ENCODE measurements around the gene SCARB1.
A peak's percentile ranks its signal among the peaks of the same experiment; 100 is the strongest.

Gene SCARB1

DNA sequence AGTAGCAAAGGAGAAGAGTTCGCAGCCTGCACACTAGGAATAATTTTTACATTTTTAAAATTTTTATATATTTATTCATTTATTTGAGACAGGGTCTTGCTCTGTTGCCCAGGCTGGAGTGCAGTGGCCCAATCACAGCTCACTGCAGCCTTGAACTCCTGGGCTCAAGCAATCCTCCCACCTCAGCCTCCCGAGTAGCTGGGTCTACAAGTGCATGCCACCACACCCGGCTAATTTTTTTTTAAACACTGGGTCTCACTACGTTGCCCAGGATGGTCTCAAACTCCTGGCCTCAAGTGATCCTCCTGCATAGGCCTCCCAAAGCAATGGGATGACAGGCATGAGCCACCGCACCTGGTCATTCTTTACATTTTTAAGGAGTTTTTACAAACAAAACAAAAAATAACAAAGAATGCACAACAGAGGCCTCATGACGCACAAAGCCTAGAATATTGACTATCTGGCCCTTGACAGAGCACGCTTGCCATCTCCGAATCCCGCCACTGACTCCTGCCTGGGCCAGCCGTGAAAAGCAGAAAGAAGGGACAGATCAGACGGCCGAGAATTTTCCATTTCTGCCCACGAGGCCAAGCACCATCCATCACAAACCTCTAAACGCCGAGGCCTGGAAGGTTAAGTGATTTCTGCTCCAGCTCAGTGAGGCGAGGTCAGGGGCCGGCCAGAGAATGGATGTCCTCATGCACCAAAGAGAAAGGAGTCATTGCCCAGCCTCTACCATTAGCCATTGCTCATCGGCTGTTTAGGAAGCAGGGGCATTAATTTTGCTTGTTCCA, 120.0 kb downstream of the SCARB1 start:
- DNase-seq: no peak
- in situ Hi-C loops (cut with MboI; ENCODE audit: low pct_unique_long_range_greater_than_20kb, low sequenced_read_pairs): no loop called here

DNA sequence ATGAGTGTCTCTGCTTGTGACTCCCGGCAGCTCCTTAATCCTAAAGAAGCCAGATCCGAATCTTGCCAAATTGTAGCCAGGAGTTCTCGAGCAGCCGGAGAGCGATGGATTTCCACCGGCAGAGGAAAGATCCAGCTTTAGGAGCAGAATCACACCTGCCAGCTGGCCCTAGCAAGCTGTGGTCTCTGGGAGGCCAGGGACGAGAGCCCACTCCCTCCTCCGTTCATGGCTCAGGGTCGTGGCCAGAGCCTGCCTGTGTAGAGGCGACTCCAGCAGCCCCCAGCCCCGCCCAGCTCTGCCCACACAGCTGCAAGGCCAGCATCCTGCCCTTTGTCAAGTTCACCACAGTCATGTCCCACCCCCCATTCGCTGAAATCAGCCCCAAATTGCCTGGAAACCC, 121.0 kb downstream of the SCARB1 start:
- in situ Hi-C loops (cut with MboI; ENCODE audit: low pct_unique_long_range_greater_than_20kb, low sequenced_read_pairs): no loop called here
- no peak for DNase-seq

DNA sequence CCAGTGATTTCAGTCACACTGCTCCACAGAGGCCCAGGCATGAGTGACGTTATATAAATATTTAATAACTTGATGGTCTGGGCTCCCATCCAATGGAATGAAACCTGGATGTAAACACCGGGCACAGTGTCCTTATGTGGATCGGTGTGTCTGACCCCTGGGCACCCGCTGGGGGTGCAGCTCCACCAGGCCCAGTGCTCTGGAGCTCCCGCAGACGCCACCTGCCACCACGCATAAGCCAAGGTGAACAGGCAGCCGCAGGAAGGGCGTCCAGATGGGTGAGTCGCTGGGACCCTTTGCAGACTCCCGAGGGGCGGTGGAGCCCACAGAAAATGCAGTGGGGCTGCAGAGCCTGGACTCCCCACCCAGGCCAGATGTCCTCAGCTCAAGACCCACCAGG, 121.6 kb downstream of the SCARB1 start:
- in situ Hi-C loops (cut with MboI; ENCODE audit: low pct_unique_long_range_greater_than_20kb, low sequenced_read_pairs): no loop called here
- DNase-seq: no peak

DNA sequence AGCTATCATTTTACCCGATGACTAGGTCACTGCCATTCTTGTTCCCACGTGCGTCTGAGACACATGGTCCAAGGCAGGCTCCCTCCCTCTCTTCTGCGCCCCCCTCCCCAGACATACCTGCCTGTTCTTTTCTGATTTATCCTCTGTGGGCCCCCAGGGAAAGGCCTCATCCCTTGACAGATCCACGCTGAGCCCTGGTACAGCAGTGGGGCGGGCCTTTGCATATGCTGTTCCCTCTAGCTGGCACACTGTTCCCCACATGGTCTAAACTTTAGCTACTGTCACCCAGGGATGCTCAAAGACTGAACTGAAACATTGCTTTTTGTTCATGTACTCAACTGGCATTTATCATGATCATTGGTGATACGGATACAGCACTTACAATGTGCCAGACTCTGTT, 122.5 kb downstream of the SCARB1 start:
- in situ Hi-C loops (cut with MboI; ENCODE audit: low pct_unique_long_range_greater_than_20kb, low sequenced_read_pairs): no loop called here
- DNase-seq: no peak

DNA sequence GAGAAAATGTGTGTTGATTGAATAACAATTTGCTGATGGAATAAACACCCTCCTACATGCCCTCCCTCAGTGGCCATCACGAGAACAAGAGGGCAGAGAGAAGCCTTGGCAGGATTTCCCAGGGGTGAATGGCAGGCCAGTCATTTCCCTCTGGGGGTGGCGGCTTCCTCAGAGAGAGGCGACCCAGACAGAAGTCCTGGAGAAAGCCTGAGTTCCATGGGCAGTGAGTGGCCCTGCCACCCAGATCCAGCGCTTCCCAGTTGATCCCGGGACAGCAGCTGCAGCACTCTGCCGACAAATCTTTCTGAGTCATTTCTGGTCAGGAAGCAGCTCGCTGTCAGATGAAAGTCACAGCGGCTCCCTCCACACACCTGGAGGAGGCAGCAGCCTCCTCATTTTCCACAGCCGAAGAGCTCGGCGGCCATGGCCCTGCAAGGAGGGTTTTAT, 123.0 kb downstream of the SCARB1 start:
- in situ Hi-C loops (cut with MboI; ENCODE audit: low pct_unique_long_range_greater_than_20kb, low sequenced_read_pairs): no loop called here
- no peak for DNase-seq

DNA sequence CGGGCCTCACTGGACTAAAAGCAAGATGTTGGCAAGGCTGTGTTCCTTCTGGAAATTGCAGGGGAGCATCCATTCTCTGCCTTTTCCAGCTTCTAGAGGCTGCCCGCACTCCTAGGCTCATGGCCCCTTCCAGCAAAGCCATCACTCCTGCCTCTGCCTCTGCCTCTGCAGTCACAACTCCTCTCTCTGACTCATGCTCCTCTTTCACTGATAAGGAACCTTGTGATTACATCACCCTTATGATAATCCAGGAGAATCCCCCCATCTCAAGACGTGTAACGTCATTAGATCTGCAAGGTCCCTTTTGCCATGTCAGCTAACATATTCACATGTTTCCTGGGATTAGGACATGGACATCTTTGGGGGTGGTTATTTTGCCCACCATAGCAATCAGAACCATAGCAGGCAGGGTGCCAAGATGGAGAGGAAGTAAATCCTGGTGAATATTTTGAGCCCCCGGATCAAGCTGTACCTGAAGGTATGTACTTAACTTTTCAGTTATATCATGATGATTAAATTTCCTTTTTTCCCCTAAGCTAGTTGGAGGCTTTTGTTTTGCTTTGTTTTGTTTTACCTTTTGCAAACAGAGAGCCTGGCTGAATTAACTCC, 123.6 kb downstream of the SCARB1 start:
- in situ Hi-C loops (cut with MboI; ENCODE audit: low pct_unique_long_range_greater_than_20kb, low sequenced_read_pairs): no loop called here

DNA sequence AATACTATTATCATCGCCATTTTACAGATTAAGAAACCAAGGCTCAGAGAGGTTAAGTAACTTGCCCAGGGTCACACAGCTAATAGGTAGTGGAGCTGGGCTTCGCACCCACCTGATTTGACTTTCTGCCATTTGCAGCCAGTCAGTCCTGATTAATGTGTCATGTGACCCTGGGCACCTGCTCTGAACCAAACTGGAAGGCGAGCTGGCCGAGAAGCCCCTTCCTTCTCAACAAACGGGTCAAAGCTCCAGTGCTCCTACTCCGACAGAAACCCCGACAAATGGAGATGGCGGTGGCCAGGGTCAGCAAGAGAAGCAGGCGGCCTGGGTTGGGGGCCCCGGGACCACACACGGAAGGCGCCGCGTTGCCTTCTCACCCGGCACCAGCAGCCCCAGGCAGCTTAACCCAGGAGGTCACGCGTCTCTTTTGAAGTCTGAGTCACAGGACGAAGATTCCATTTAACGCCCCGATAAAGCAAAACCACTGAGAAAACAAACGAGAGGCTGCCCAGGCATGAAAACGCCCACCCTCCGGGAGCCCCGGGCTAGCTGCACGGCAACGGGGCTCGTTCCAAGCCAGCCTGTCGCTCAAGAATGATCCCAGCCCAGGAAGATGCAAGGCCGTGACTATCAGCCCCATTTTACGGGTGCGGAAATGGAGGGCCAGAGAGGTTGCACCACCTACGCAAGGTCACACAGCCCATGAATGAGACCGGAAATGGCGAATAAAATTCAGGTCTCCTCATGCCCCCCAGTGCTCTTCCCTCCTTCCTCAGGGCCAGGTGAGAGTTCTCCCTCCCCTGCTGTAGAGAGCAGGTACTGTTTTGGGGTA, 124.8 kb downstream of the SCARB1 start:
- in situ Hi-C loops (cut with MboI; ENCODE audit: low pct_unique_long_range_greater_than_20kb, low sequenced_read_pairs): no loop called here
- DNase-seq: no peak

More for the DNA sequence above, 123.6 kb downstream of the SCARB1 start:
- no peak for DNase-seq

DNA sequence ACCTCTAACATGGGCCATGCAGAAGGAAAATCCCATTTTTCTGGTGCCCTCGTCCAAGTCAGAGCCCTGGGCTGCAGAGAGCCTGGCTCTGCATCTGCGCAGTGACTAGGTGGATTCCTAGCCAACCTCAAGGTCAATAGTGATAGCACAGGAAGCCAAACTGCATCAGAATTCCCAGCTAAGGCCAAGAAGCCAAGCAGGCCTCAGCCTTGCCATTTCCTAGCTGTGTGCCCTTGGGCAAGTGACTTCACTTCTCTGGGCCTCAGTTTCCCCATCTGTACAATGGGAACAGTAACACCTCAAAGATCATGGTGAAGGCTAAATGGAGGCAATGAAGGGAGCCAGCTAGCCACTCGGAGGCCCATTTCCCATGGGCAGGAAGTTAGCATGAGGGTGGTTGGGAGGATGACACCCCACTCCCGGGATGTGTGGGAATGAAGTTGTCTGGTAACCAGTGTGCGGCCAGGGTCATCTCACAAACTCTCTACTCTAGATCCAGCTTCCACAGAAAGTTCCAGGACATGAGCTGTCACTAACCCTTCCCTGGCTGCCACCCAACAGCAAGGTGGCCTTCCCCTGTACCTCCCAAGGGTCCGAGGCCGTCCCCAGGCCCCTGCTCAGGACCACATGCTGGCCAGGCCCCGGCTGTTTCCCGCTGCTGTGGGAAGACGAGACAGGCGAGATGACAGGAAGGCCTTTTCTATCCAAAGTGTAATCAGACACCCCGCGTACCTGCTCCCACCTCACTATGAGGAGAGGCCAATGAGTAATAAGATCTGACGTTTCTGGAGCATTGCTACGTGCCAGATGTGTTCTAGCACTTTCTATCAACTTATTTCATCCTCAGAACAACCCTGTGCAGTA, 125.7 kb downstream of the SCARB1 start:
- DNase-seq: no peak
- in situ Hi-C loops (cut with MboI; ENCODE audit: low pct_unique_long_range_greater_than_20kb, low sequenced_read_pairs): no loop called here

DNA sequence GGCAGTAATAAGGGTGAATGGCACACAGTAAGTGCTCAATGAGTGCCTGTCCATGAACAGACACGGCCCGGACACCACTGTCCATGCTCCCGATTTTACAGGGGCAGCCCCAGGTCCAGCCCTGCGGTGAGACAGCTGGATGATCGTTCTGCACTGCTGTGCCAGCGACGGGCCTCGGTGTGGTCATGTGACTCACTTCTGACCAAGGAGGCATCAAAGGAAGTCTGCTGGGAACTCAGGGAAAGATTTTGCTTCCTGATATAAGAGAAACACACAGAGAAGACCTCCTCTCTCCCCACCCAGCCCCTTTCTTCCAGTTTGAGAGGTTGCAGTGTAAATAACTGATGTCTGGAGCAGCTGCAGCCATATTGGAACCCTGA, 126.6 kb downstream of the SCARB1 start:
- DNase-seq: no peak
- in situ Hi-C loops (cut with MboI; ENCODE audit: low pct_unique_long_range_greater_than_20kb, low sequenced_read_pairs): no loop called here

DNA sequence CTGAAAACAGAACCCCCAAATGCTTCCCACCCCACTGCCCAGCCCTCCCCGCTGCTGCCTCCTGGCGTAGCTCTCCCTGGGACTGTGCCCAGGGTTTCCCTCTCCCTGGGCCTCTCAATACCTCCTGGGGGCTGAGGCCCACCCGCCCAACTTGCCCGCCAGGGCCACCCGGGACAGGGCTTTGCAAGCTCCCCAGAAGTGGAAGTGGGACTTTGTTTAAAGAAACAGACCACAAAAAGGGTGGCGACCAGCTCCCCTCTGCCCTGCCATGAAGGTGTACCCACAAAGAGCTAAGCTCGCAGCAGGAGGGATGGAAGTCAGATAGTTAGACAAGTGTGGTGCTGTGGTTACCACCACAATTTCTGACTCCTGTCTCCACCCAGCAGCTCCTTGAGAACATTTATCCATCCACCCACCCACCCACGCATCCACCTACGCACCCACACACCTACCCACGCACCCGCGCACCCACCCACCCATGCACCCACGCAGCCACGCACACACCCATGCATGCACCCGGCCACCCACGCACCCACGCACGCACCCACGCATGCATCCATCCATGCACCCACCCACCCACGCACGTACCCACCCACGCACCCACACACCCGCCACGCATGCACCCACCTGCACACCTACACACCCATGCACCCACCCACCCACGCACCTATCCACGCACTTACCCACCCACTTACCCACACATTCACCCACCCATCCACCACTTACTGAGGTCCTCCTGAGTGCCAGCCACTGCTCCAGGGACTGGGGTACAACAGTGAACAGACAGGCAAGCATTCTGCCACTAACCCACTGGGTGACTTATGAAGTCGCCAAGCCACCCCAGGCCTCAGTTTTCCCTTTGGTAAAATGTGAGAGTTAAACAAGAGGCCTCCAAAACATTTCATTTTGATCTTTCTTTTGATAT, 127.3 kb downstream of the SCARB1 start:
- no peak for DNase-seq
- in situ Hi-C loops (cut with MboI; ENCODE audit: low pct_unique_long_range_greater_than_20kb, low sequenced_read_pairs): no loop called here

DNA sequence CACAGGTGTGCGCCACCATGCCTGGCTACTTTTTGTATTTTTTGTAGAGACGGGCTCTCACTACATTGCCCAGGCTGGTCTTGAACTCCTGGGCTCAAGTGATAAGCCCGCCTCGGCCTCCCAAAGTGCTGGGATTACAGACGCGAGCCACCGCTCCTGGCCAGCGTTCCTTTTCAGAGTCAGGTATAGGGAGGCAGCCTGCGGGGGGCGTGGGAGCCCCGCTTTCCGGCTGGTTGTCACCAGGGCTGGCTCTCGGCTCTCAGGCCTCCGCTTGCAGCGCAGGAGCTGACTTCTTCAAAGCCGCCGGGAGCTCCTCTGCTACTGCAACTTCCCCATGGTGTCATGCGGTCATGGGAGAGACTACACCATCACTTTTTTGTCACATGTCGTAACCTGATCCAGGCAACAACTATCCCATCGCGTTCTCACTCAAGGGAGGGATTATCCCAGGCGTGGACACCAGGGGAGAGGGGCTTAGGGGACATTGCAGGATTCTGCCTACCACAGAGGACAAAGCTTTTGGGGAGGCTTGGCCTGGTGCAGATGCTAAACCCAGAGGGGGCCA, 129.4 kb downstream of the SCARB1 start:
- DNase-seq: peak; percentile 88
- in situ Hi-C loops (cut with MboI; ENCODE audit: low pct_unique_long_range_greater_than_20kb, low sequenced_read_pairs): no loop called here

DNA sequence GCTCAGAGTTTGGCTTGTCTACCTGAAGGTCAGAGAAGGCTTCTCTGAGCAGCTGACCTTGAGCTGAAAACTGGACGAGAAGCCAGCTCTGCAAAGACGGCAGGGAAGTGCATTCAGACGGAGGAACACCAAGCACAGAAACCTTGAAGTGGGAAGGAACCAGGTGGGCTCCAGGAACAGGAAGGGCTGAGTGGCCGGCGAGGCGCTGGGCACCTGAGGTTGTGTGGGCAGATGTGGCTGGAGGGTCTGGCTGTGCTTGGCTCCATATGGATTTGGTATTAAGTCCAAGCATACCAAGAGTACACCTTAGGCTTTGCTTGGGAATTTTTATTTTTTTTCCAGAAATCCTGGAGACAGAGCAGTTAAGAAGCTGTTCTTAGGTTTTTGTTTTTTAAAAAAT, 130.6 kb downstream of the SCARB1 start:
- in situ Hi-C loops (cut with MboI; ENCODE audit: low pct_unique_long_range_greater_than_20kb, low sequenced_read_pairs): no loop called here
- no peak for DNase-seq

DNA sequence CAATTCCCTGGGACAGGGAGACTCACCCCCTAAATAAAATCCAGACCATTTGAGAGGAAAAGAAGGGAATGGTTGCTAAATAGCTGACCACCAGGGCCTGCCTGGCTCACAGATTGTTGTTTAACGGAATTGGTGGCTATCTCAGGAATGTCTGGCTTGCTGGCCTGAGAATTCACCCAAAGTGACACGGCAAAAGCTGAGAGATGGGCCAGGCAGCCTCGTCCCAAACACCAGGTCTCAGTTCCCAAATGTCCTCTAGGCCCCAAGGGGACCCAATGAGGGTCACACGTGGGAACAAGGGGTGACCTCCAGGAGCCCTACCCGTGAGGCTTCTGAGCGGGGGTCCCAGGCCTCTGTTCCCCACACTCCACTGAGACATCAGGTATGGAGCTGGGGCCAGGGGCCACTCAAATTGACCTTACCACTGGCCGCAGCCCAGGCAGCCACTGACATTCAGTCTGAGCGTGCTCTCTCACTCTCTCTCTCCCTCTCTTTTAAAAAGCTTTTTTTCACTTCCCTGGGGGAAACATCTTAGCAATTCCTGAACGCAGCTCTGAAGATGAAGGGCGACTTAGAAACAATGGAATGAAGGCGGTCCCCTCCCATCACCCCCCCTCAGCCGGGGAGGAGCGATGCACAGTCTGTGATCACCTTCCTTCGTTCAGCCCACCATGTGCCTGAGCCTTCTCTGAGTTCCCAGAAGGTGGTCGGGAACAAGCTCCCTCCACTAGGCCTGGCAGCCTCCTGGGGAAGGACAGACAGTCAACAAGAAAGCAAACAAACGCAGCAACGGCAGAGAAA, 131.2 kb downstream of the SCARB1 start:
- in situ Hi-C loops (cut with MboI; ENCODE audit: low pct_unique_long_range_greater_than_20kb, low sequenced_read_pairs): no loop called here
- no peak for DNase-seq

DNA sequence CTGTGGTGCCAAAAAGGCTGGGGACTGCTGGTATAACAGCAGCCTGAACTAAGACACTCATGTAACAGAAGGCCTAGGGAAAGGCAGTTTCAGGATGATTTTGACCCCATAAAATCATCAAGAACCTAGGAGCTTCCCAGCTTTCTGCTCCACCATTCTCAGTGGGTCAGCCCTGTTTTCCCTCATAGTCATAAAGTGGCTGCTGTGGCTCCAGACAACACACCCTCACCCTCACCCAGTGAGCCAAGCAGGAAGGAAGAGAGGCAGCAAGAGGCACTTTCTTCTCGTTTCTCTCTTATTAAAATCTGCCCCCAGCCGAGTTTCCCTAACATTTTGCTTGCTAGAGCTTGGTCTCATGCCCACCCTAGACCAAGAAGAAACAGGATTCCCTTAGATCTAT, 131.8 kb downstream of the SCARB1 start:
- no peak for DNase-seq
- in situ Hi-C loops (cut with MboI; ENCODE audit: low pct_unique_long_range_greater_than_20kb, low sequenced_read_pairs): no loop called here

DNA sequence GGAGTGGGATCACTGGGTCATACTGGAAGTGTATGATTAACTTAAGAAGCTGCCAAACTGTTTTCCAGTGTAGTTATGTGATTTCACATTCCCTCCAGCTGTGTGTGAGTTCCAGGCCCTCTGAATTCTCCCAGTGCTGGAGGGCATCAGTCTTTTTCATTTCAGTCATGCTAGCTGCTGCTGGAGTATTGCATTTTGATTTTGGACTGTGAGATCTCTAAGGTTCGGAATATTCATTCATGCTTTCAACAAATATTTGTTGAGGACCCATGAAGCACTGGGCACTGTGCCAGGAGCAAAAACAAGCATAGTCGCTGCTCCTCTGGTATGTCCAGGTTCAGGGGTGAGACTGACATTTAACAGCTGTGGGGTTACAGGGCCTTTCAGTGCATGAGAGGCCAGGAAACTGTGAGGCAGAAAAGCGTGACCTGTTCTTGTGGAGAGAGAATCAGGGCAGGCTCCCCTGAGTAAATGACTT, 133.2 kb downstream of the SCARB1 start:
- in situ Hi-C loops (cut with MboI; ENCODE audit: low pct_unique_long_range_greater_than_20kb, low sequenced_read_pairs): no loop called here
- DNase-seq: no peak

DNA sequence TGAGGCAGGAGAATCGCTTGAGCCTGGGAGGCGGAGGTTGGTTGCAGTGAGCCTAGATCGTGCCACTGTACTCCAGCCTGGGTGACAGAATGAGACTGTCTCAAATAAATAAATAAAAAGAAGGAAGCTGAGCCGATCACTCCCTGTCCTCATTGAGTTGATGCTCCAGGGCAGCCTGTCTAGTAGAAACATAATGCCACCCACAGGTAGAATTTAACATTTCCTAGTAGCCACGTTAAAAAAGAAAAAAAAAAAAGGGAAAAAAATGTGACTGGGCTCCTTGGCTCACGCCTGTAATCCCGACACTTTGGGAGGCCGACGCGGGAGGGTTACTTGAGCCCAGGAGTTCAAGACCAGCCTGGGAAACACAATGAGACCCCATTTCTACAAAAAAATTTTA, 135.7 kb downstream of the SCARB1 start:
- in situ Hi-C loops (cut with MboI; ENCODE audit: low pct_unique_long_range_greater_than_20kb, low sequenced_read_pairs): no loop called here
- peak; percentile 44 for DNase-seq

DNA sequence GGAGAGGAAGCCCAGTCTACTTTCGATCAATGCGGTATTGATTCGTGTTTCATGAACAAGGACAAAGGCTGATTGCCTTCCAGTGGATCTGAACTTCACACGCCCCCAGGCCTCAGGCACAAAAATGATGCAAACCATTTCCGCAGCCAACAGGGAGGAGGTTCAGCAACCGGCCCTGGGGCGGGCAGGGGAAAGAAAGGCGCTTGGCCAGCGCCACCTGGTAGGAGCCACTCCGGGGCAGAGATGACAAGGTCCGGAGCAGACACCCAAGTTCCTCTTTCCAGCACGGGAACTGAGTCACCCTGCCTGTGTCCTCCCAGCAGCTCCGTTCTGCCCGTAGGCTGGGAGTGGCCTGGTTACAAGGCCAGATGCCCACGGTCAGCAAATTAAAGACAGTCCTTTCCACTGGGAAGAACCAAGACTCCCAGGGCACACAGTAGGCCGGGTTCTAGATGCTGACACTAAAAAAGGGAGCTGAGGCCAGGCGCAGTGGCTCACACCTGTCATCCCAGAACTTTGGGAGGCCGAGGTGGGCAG, 136.3 kb downstream of the SCARB1 start:
- peak; percentile 92 for DNase-seq
- in situ Hi-C loops (cut with MboI; ENCODE audit: low pct_unique_long_range_greater_than_20kb, low sequenced_read_pairs): no loop called here
